Measurements from ENCODE around the gene SERPINF2.
"Not testable (repeated sequence)": the region's sequence is repeated elsewhere in the genome, so short reads cannot be mapped to it uniquely, and the experiment has no call there.

SERPINF2 gene

DNA sequence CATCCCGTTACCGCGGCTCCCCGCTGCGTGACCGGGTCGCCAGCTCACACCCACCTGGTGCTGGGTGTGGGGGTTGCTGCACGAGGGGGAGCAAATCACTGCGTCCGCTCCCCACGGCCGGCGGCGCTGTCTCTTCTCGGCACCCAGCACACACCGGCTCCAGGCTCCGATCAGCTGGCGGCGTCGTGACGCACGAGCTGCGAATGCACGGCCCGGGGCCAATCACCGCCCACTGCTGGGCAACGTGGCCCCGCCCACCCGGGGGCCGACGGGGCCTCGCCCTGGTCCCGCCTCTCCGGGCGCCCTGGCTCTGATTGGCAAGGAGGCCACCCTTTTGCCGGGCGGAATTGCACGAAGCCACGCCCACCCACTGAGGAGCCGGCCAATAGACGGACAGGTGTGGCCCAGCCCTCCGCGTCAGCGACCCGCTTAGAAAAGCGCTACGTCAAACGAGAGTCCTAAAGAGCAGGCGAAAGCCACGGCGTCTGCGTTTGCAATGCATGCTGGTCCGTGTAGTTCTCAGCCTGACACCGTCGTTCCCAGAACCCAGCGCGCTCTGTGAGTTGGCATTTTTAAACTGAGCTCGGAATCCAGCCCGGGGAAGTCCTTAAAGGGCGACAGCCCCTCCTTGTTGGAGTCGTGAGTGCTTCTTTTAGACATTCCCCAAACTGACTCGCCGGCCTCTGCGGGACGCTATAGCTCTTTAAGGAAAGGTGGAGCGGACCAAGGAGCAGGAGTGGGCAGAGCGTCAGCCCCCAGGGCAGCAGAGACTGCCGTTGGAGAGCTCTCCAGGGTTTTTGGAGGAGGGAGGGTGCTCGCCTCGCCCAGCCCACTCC lies 26.4 kb upstream of the SERPINF2 start:
- DNase-seq (ENCODE audit: low read depth in 2 of 2): peak; percentile 100

DNA sequence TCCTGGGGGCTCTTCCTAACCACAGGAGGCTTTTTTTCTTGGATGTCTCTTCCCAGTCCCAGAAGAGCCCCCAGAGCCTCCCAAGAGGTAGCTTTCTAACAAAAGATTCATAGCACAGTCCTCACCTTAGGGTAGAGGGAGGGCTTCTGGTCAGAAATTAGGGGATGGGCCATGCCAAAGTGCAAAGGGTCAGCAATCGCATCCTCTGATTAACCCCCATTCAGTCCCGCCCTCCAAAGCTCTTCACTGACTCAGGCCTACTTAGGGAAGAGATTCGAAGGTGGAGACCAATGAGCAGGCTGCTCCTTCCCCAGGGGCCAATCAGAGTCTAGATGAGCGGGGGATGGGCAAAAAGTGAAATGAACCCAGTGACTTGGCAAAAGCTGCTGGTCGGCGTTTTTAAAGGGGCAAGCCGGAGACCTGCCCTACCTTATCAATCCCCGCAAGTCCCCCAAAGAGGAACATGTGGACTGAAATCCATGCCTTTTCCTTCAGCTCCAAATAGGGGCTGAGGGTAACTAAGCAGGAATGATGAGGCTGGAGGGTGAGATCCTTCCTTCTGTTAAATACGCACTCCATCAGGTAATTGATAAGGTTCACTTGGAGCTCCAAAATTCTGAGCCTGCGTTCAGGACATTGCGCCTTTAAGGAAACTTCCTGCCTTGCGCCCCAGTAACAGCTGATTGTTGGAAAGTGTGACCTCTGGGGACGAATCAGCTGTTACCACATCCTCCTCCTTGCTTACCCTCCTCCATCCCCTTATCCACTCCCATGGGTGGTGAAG lies 25.6 kb upstream of the SERPINF2 start:
- peak; percentile 77 to 83 for DNase-seq (ENCODE audit: low read depth in 2 of 2)

DNA sequence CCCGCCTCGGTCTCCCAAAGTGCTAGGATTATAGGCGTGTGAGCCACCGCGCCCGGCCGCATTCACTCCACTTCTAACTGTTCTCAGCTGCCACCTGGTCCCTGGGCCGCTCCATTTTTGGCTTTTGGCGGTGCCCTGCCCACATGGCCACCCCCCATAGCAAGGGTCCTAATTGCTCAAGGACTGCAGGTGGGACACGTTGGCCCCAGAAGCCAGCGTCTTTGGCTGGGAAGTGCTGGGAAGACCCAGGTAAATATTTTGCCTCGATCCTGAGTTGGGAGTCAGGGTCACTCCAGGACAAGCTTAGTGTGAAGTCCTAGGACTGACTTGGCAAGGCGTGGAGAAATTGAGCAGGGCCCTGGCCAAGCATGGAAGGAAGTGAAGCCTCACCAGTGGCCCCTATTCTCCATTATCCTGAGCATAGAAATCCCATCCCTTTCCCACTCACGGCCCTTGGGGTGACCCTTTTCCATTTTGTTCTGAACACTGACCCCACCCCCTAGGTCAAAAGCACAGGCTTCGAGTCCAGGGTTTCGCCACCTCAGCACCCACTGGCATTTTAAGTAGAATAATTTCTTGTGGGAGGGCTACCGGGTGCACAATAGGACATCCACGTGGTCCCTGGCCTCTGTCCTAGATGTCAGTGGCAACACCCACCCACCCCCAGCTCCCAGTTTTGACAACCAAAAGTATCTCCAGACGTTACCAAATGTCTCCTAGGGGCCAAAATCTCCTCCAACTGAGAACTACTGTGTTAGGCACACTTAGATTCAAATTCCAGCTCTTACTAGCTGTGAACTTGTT lies 24.1 kb upstream of the SERPINF2 start:
- DNase-seq (ENCODE audit: low read depth in 2 of 2): no peak

DNA sequence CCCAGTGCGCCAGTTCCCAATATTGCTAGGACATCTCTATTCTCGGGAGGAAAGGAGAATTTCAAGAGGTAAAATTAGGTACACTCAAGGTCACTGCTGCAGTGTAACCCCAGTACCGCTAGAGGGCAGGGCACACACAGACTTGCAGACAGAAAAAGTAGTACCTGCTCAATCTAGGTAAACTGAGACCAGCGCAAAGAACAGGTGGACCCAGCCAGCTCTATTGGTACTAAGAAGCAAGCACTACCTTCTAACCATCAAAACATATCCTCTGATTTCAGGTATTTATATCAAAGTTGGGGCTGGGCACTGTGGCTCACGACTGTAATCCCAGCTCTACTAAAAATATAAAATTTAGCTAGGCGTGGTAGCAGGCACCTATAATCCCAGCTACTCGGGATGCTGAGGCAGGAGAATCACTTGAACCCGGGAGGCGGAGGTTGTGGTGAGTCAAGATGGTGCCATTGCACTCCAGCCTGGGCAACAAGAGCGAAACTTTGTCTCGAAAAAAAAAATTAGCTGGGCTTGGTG lies 21.8 kb upstream of the SERPINF2 start:
- peak in 1 of 2 donors; percentile 61 for DNase-seq (ENCODE audit: low read depth in 2 of 2)

DNA sequence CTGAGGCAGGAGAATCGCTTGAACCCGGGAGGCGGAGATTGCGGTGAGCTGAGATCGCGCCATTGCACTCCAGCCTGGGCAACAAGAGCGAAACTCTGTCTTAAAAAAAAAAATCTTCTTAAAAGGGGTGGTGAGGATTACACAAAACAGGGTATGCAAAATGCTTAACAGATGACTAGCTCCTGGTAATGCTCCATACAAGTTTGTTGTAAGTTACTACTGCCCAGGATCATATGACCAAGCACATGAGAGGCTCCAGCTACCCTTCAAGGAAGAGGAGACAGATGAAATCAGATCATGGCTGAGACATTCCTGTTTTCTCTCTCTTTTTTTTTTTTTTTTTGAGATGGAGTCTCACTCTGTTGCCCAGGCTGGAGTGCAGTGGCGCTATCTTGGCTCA lies 20.6 kb upstream of the SERPINF2 start:
- DNase-seq (ENCODE audit: low read depth in 2 of 2): not testable (repeated sequence)

DNA sequence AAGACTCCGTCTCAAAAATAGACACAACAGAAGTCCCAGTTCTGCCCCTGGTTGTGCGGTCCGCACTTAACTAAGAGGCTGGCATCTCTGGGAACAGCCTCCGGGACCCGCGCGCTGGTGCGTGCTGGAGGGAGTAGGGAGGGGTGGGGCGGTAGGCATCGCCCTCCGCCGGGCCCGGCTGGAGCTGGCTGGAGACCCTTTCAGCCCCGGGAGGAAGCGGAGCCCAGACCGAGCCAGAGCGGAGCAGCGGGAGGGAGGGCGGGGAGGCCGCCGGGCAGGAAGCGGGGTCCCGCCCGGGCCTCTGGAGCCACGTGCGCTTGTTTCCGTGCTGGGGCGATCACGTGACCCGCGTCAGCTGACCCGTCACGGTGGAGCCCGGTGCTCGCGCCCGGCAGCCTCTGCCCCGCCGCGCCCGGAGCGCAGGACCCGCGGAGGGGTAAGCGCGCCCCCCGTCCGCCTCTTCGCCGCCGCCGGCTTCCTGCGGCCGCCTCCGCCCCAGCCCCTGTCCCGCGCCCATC lies 18.3 kb upstream of the SERPINF2 start, which contains the start of gene WDR81:
WDR81 (plus strand) TSS at position 354 of the 518 bp plus-strand sequence. CDS start 256 bp downstream, outside the sequence.
- DNase-seq (ENCODE audit: low read depth in 2 of 2): peak; percentile 81 to 82

DNA sequence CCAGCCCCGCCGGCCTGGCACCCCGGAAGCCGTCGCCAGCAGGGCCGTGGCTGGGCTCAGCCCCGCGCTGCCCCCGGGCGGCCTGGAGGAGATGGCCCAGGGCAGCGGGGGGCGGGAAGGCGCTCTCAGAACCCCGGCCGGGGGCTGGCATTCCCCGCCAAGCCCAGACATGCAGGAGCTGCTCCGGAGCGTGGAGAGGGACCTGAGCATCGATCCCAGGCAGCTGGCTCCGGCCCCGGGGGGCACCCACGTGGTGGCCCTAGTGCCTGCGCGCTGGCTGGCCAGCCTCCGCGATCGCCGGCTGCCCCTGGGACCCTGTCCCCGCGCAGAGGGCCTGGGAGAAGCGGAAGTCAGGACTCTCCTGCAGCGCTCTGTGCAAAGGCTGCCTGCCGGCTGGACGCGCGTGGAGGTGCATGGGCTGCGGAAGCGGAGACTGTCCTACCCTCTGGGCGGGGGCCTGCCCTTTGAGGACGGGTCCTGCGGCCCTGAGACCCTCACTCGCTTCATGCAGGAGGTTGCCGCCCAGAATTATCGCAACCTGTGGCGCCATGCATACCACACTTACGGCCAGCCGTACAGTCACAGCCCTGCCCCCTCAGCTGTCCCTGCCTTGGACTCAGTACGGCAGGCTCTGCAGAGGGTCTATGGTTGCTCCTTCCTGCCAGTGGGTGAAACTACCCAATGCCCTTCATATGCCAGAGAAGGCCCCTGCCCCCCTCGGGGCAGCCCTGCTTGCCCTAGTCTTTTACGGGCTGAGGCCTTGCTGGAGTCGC lies 17.6 kb upstream of the SERPINF2 start:
- no peak for DNase-seq (ENCODE audit: low read depth in 2 of 2)

DNA sequence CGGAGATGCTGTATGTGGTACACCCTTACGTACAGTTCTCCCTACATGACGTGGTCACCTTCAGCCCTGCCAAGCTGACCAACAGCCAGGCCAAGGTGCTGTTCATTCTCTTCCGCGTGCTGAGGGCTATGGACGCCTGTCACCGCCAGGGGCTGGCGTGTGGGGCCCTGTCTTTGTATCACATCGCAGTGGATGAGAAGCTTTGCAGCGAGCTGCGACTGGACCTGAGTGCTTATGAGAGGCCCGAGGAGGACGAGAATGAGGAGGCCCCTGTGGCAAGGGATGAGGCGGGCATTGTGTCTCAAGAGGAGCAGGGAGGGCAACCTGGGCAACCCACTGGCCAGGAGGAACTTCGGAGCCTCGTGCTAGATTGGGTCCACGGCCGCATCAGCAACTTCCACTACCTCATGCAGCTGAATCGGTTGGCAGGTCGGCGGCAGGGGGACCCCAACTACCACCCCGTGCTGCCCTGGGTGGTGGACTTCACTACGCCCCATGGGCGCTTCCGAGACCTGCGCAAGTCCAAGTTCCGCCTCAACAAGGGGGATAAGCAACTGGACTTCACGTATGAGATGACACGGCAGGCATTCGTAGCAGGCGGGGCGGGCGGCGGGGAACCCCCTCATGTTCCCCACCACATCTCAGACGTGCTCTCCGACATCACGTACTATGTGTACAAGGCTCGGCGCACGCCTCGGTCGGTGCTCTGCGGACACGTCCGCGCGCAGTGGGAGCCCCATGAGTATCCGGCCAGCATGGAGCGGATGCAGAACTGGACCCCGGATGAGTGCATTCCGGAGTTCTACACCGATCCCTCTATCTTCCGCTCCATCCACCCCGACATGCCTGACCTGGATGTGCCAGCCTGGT lies 16.8 kb upstream of the SERPINF2 start:
- DNase-seq (ENCODE audit: low read depth in 2 of 2): no peak

DNA sequence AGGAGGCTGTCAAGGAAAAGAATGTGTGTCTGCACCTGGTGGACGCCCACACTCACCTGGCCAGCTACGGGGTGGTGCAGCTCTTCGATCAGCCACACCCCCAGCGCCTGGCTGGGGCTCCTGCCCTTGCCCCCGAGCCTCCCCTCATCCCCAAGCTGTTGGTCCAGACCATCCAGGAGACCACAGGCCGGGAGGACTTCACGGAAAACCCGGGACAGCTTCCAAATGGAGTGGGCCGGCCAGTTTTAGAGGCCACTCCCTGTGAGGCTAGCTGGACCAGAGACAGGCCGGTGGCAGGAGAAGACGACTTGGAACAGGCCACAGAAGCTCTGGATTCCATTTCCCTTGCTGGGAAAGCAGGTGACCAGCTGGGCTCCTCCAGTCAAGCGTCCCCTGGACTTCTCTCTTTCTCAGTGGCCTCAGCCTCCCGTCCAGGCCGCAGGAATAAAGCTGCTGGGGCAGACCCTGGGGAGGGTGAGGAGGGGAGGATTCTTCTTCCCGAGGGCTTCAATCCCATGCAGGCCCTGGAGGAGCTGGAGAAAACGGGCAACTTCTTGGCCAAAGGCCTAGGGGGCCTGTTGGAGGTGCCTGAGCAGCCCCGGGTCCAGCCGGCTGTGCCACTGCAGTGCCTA lies 15.9 kb upstream of the SERPINF2 start:
- DNase-seq (ENCODE audit: low read depth in 2 of 2): no peak

DNA sequence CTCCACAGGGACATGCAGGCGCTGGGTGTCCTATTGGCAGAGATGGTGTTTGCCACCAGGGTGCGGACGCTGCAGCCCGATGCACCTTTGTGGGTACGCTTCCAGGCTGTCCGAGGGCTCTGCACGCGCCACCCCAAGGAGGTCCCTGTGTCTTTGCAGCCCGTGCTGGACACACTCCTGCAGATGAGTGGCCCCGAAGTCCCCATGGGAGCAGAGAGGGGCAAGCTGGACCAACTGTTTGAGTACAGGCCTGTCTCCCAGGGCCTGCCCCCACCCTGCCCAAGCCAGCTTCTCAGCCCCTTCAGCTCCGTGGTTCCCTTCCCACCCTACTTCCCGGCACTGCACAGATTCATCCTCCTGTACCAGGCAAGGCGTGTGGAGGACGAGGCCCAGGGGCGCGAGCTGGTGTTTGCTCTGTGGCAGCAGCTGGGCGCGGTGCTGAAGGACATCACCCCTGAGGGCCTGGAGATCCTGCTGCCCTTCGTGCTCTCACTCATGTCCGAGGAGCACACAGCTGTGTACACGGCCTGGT lies 15.3 kb upstream of the SERPINF2 start:
- no peak for DNase-seq (ENCODE audit: low read depth in 2 of 2)

DNA sequence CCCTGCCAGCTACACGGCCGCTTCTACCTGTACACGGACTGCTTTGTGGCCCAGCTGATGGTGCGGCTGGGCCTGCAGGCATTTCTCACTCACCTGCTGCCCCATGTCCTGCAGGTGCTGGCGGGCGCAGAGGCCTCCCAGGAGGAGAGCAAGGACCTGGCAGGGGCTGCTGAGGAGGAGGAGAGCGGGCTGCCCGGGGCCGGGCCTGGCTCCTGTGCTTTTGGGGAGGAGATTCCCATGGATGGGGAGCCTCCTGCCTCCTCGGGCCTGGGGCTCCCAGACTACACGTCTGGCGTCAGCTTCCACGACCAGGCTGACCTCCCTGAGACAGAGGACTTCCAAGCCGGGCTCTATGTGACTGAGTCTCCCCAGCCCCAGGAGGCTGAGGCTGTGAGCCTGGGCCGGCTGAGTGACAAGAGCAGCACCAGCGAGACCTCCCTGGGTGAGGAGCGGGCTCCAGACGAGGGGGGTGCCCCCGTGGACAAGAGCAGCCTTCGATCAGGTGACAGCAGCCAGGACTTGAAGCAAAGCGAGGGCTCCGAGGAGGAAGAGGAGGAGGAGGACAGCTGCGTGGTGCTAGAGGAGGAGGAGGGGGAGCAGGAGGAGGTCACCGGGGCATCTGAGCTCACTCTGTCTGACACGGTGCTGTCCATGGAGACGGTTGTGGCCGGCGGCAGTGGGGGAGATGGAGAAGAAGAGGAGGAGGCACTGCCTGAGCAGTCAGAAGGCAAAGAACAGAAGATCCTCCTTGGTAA lies 14.6 kb upstream of the SERPINF2 start:
- DNase-seq (ENCODE audit: low read depth in 2 of 2): no peak

DNA sequence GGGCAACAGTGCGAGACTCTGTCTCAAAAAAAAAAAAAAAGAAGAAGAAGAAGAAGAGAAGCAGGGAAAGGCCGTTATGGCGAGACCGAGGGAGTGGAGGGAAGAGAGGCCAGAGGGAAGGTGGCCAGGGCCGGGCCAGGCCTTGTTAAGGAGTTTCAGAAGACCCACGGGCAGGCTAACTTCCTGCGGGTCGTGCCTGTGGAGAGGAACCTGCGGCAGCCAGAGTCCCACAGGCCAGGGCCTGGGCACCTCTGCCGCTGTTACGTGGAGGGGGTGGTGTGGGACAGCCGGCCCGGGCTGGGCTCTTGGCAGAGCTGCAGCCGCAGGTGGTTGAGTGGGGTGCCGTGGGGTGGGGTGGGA lies 12.7 kb upstream of the SERPINF2 start:
- DNase-seq (ENCODE audit: low read depth in 2 of 2): no peak

DNA sequence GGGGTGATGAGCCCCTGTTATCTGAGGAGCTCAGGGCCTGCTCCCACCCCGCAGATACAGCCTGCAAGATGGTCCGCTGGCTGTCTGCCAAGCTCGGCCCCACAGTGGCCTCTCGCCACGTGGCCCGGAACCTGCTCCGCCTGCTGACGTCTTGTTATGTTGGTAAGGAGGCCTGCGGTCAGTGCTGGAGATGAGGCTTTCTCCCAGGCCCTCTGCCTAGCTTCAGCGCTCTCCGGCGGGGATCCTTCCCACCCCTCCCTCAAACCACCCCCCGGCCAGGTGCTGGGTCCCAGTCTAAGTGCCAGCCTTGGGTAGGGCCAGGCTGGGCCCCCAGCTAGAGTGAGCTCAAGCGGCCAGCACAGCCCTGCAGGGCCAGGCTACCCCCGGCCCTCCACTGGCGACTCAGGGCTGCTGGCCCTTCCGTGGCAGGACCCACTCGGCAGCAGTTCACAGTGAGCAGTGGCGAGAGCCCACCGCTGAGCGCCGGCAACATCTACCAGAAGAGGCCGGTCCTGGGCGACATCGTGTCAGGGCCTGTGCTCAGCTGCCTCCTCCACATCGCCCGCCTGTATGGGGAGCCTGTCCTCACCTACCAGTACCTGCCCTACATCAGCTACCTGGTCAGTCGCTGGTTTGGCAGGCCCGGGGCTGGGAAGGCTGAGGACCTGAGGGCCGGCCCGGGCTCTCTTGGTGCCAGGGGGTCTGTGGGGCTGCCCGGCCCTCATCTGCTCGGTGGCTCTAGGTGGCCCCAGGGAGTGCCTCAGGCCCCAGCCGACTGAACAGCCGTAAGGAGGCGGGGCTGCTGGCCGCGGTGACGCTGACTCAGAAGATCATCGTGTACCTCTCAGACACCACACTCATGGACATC lies 12.1 kb upstream of the SERPINF2 start:
- DNase-seq (ENCODE audit: low read depth in 2 of 2): no peak

DNA sequence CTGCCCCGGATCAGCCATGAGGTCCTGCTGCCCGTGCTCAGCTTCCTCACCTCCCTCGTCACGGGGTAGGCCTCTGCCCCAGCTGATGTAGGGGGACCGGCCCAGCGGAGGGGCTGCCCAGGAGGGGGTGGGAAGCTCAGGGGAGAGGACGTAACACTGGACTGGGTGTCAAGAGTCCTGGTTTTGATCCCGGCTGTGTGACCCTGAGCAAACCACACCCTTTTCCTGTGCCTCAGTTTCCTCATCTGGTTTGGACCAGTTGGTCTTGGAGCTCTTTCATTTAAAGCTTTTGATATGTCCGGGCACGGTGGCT lies 11.5 kb upstream of the SERPINF2 start:
- DNase-seq (ENCODE audit: low read depth in 2 of 2): no peak

DNA sequence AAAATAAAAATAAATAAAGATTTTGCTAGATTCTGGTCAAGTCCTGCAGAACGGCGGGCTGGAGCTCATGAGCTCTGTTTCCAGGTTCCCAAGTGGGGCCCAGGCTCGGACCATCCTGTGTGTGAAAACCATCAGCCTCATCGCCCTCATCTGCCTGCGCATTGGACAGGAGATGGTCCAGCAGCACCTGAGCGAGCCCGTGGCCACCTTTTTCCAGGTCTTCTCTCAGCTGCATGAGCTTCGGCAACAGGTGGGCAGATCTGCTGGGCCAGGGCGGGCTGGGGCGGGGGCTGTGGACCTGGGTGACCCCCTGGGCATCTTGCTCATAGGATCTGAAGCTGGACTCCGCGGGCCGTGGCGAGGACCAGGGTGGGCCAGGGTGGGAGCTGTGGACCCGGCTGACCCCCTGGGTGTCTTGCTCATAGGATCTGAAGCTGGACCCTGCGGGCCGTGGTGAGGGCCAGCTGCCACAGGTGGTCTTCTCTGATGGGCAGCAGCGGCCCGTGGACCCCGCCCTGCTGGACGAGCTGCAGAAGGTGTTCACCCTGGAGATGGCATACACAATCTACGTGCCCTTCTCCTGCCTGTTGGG lies 10.3 kb upstream of the SERPINF2 start:
- DNase-seq (ENCODE audit: low read depth in 2 of 2): no peak

DNA sequence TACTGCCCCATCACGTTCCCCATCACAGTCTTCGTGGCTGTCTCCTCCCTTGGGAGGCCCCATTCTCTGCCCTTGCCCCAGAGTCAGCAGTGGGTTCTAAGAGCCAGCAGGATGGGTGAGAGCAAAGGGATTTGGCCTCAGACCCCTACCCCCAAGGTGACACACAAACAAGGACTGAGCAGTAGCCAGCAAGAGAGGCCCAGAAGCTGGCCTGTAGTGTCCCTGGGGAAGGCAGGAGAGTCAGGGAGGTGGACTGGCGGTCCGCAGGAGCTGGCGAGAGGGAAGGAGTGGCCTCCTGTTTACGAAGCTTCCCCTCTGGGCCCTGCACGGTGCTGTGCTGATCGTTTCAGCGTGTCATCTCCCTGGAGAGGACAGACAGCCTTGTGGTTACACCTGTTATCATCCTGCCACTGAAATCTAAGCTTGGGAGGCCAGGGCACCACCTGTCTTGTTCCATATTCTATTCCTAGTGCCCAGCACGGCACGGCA lies 9.8 kb upstream of the SERPINF2 start:
- no peak for DNase-seq (ENCODE audit: low read depth in 2 of 2)

DNA sequence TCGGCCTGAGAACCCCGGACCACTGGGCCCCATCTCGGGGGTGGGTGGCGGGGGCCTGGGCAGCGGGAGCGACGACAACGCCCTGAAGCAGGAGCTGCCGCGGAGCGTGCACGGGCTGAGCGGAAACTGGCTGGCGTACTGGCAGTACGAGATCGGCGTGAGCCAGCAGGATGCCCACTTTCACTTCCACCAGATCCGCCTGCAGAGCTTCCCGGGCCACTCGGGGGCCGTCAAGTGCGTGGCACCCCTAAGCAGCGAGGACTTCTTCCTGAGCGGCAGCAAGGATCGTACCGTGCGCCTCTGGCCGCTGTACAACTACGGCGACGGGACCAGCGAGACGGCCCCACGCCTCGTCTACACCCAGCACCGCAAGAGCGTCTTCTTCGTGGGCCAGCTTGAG lies 8.9 kb upstream of the SERPINF2 start:
- no peak for DNase-seq (ENCODE audit: low read depth in 2 of 2)
